HG03159 (cell line): ENCODE measurements around the gene DMAC2L.
"Not testable (repeated sequence)": the region's sequence is repeated elsewhere in the genome, so short reads cannot be mapped to it uniquely, and the experiment has no call there.

Experiments used
- ATAC-seq: cut with Tn5 transposase; IDR thresholded peaks from one replicate; pipeline ENCODE4 v1.9.1; 2021; ENCODE audit warnings: mild to moderate bottlenecking, moderate library complexity; ENCODE audit not compliant: unreplicated experiment

Gene DMAC2L

GRCh38 chr14:50311972-50312733 lies at the start of gene DMAC2L, which contains the start of gene L2HGDH:
Gene DMAC2L (plus strand): TSS chr14:50312324. CDS start chr14:50321488, 9,164 bp downstream.
Gene L2HGDH (minus strand): TSS chr14:50312229. CDS start chr14:50312150, 79 bp downstream.
- ATAC-seq, result peak; percentile 93

- no peak for ATAC-seq
These were observed 49.3 kb upstream of the DMAC2L start for GRCh38 chr14:50262865-50263264.

GRCh38 chr14:50263321-50263720 lies 48.8 kb upstream of the DMAC2L start:
- no peak for ATAC-seq

DNA sequence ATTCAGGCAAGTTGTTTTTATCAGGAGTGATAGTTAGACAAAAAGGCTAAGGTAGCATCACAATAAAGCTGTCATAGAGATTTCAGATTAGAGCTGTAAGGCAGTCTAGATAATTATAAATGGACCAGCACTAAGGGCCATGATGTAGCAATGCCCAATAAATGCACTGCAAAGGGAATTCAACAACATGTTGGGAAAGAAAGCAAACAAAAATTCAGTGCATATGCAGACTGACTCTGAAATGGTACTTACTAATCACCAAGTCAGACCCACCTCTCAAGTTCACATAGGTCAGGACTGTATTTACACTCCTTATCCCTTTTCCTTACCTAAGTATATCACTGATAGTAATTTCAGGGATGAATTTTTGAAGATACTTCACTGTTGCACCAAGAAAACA lies 47.1 kb upstream of the DMAC2L start:
- ATAC-seq, result no peak

GRCh38 chr14:50270932-50271331 lies 41.2 kb upstream of the DMAC2L start:
- ATAC-seq, result no peak

- no peak for ATAC-seq
These were observed 39.6 kb upstream of the DMAC2L start for GRCh38 chr14:50272498-50272897.

DNA sequence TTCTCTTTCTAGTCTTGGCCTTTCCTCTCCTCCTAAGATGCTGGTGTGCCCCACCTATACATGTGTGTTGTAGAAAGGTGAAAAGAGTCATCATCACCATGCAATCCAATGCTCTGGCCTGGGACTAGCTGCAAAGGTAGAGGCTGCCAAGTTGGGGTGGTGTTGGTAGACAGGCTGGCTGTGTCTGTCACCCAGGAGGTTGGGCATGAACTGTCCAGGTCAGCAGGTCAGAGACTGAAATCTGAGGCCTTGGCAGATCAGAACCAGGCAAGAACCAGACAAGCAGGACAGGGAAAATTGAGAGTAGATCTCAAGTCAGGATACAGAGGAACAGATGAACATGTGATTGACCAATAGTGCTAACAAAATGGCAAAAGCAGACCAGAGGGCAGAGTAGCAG lies 26.3 kb upstream of the DMAC2L start:
- no peak for ATAC-seq

DNA sequence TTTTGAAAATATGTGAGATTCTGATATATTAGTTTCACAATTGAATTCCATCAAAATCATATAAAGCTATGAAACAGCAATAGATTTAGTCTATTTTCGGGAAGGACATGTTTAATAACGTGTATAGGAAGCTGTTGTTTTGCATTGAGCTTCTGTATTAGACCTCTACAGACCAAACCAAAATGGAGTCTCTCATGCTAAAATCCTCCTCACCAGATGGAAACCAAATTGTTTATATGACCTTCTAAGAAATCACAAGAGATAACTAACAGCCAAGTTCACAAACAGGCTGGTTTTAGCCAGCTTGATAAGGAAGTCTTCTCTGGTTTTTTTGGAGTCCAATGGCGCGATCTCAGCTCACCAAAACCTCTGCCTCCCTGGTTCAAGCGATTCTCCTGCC lies 24.0 kb upstream of the DMAC2L start:
- no peak for ATAC-seq

DNA sequence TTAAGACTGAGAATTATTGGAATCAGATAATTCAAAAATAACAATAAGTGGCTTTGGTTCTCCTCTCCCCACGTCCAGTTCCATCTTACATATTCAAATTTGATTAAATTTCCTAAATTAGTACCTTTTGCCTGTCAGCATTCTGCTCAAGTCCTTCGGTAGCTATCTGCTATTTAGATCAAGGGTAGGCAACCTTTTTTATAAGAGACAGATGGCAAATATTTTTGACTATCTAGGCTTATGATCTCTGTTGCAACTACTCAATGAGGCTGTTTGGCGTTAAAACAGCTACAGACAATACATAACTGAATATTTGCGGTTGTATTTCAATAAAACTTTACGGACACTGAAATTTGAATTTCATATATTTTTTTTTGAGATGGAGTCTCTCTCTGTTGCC lies 21.8 kb upstream of the DMAC2L start:
- ATAC-seq, result no peak

DNA sequence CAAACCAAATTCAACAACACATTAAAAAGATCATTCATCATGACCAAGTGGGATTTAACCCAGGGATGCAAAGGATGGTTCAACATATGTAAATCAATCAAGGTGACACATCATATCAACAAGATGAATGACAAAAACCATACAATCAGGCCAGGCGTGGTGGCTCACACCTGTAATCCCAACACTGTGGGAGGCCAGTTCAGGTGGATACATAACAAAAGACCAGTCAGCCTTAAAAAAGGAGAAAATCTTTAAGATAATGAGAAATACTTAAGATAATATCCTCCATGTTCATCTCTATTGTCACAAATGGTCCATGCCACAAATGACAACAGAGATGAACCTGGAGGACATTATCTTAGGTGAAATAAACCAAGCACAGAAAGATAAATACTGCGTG lies 12.5 kb upstream of the DMAC2L start:
- no peak for ATAC-seq

GRCh38 chr14:50301914-50302313 lies 10.2 kb upstream of the DMAC2L start:
- ATAC-seq, result no peak

DNA sequence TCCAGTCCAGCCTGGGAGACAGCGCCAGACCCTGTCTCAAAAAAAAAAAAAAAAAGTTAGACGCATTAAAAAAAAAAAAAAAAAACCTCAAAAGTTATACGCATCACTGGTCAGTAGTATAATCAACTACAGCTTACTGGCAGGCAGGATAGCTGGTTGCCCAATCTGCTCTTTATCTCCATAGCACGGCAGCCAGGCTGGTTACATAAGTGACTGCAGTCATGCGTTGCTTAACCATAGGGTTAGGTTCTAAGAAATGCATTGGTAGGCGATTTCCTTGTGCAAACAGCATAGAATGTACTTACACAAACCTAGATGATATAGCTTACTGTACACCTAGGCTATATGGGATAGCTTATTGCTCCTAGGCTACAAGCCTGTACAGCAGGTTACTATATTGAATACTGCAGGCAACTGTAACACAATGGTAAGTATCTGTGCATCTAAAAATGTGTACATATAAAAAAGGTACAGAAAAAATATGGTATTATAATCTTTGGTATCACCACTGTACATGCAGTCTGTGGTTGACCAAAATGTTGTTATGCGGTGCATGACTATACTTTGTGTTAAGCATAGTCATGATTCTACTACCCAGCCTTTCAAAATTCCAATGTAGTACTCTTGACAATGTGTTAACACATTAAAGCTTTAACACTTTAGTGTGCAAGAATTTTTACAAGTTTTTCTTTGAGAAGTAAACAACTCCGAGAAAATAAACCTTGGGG lies 8.2 kb upstream of the DMAC2L start:
- no peak for ATAC-seq

DNA sequence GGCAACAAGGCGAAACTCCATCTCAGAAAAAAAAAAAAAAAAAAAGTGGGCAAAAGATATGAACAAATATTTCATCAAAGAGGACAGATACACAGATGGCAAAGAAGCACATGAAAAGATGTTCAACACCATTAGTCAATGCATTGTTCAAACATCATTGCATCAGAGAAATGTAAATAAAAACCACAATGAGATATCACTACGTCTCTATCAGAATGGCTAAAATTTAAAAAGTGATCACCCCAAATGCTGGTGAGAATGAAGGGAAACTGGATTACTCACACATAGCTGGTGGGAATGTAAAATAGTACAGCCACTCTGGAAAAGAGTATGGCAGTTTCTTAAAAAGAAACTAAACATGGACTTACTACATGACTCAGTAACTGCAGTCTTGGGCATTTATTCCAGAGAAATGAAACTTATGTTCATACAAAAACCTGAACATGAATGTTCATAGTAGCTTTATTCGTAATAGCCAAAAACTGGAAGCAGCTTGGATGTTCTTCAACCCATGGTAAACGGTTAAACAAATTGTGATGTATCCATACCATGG lies 3.7 kb upstream of the DMAC2L start:
- ATAC-seq, result no peak

- ATAC-seq, result no peak
These were observed 1.7 kb upstream of the DMAC2L start for GRCh38 chr14:50310445-50310844.

DNA sequence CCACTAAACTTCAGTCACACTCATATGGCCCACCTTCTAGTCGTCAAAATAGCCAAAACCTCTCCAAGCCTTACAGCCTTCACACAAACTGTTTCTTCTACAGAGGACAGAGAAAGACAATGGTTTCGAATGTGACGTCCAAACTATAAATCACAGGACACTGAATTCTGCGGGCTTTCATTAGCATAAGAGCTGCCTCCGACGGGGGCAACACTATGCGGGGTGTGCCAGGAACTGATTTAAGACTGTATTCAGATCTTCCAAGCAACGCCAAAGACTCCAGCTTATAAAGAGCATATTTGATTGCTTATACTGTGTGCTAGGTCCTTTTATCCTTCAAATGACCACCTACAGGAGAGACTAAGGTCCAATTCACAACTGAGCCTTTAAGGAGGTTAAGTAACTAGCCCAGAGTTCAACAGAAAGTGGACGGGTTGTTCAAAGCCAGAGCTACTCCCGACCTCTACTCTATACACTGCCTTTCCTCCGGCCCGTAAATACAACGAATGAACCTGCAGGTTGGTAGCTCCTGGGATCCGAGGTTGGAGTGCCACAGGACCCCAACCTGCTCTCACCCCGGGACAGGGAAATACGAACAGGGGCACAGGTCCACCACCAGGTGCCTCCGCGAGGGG lies 670 bp upstream of the DMAC2L start:
- ATAC-seq, result no peak

DNA sequence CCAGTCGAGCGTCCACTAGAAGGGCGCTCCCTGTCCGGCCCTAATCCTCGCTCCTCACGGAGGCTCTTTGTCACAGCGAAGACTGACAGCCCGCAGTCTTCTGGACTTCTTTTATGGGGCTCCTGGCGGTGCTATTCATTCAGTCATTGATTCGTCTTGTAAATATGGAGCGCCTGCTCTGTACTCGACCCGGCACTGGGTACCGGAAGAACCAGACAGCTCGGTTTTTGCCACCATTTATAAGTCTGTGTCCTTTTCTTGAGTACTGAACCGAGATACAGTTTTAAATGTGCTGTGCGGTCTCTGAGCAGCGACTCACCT lies 570 bp downstream of the DMAC2L start:
- peak; percentile 26 for ATAC-seq

GRCh38 chr14:50314098-50314497 lies 2.0 kb downstream of the DMAC2L start:
- ATAC-seq, result not testable (repeated sequence)

- no peak for ATAC-seq
These were observed 6.0 kb downstream of the DMAC2L start for GRCh38 chr14:50318031-50318626.

- no peak for ATAC-seq
These were observed 7.2 kb downstream of the DMAC2L start for GRCh38 chr14:50319293-50319692.

DNA sequence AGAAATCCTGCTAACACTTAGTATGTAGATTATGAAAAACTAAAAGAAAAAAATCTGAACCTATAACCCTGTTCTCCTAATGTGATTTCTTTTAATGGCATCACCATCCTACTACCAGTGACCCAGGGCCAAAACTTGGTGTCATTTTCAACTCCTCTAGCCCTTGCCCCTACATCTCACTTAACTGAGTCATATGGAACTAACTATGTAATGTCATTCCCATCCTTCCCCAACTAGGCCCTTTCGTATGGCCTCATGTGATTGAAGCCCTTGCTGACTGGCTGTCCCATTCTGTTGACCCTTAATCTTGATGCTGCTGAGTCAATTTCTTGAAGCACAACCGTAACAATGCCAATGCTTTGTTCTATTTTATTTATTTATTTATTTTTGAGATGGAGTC lies 7.6 kb downstream of the DMAC2L start:
- ATAC-seq, result no peak

DNA sequence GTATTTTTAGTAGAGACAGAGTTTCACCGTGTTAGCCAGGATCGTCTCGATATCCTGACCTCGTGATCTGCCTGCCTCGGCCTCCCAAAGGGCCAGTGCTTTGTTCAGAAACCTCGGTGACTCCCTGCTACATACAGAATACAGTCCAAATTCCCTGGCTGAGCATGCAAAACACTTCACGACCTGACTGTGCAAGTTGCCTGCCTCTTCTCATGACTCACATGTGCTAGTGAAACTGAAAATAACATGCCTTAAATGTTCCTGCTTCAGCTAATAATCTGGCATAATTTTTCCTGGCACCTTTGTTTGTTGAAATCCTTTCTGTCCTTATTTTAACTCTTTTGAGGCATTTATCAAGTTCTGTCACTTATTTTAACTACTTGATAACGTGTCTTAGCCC lies 8.2 kb downstream of the DMAC2L start:
- ATAC-seq, result no peak
